Activated CD8-positive, alpha-beta memory T cell treated with anti-CD3 and anti-CD28 coated beads for 1 hour (primary cell): ENCODE results near the gene EVC2.

ENCODE experiments used
- DNase-seq, 2 donors: peaks; one replicate each; pipeline ENCODE4 v3.0.0-alpha.2; 2020; ENCODE audit warnings: low read depth in 1 of 2; ENCODE audit errors: extremely low read depth in 1 of 2

EVC2 gene

DNA sequence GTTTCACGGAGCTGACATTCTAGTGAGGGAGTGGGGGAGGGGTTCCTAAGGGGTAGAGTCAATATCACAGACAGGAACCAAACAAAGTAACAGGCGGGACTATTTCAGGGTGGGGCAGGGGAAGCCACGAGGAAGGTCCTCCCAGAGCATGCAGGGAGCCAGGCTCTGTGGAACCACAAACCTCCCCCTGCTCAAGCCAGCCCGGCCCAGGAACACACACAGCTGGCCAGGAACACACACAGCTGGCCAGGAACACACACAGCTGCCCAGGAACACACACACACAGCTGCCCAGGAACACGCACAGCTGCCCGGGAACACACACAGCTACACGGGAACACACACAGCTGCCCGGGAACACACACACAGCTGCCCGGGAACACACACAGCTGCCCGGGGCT, 24.8 kb downstream of the EVC2 start:
- DNase-seq = no peak

DNA sequence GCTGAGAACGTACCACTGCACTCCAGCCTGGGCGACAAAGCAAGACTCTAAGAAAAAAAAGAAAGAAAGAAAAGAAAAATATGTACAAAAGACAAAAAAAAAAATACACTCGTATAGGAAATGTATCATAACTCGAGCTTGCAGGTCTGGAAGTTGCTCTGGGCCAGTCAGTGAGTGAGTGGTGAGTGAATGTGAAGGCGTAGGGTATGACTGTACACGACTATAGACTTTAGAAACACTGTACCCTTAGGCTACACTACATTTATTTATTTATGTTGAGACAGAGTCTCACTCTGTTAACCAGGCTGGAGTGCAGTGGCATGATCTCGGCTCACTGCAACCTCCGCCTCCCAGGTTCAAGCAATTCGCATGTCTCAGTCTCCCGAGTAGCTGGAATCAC, 29.4 kb downstream of the EVC2 start:
- DNase-seq = no peak

DNA sequence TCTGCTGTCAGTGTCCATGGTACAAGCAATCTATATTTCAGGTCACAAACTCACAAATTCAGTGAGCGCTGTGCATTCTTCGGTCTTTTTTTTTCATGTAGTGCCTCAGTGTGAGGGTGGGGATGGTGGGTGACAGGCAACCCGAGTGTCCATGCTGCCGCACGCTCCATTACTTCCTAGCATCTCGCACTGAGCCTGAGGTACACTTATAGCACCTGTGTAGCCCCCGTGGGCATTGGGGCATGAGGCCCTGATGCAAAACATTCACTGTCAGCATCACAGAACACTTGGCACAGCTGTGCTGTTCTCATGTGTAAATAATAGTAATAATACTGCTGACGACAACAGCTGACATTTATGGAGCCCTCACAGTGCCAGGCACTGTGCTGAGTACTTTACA, 31.6 kb downstream of the EVC2 start:
- DNase-seq = no peak

DNA sequence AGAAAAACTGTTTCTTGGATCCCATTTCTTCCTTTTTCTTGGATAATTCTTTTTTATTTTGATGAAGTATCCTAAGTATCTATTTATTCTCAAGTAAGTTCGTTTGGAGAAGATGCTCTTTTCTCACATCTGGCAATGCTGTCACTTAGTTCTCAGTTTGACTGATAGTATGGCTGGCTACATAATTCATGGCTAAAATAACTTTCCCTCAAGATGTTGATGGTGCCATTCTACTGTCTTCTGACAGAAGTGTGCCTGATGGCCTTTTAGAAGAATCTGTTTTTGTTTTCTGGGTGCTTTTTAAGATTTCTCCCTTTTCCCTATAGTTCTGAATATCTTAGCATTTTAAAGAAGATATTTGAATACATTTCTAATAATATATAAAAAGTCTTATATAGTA, 41.6 kb downstream of the EVC2 start:
- no peak for DNase-seq

DNA sequence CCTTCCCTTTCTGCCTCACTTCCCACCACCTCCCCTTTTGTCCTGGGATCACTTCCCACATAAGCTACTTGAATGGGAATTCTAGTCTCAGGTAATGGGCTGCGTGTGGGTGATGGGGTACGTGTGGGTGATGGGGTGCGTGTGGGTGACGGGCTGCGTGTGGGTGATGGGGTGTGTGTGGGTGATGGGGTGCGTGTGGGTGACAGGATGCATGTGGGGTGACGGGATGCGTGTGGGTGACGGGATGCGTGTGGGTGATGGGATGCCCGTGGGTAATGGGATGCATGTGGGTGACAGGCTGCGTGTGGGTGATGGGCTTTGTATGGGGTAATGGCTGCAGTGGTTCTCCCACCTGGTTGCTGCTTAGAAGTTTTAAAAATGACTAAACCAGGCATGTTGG, 43.6 kb downstream of the EVC2 start:
- no peak for DNase-seq

DNA sequence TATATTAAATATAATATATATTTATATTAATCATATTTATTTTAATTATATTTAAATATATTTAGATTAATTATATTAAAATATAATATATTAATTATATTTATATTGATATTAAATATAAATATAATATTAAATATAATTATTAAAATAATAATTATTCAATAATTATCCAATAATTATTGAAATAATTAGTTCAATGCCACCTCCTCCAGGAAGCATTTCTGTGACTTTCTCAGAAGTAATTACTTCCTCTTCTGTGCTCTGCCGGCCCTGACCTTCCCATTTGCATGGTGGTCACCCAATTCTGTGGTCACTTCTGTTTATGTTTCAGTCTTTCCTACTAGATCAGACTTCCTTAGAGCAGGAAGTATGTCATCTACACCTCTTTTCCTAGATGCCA, 45.8 kb downstream of the EVC2 start:
- no peak for DNase-seq

DNA sequence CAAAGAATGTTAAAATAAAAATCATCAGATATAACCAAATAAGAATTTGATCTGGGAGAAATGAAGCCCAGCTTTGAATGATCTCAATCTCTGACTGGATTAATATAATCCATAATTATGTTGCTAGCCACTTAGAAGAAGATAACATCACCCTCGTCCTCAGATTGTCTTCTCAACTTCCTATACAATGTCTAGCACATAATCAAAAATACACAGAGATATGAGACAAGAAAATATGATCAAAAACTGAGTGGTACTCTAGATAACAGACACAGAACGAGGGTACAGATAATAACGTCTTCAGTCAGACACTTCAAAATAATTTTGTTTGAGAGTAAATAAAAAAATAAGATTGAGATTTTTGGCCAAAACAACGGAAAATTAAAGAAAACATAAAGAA, 47.1 kb downstream of the EVC2 start:
- DNase-seq = no peak

DNA sequence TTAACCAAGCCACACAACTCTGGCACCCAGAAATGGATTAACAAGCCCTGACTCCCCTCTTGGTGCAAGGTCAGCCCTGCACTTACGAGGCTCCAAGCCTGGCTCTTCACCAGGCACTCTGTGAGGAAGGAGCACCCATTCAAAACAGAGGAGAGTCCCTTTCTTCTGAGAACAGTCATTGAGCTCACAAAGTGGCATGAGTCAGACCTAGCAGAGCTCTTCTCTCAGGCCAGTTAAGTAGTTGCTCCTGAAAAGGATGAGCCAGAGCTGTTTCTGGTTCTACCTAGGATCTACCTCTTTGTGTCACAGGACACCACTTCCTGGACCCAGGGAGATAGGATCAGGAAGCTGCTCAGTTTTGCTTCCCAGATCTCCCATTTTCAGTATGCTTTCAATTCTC, 48.2 kb downstream of the EVC2 start:
- DNase-seq = no peak

DNA sequence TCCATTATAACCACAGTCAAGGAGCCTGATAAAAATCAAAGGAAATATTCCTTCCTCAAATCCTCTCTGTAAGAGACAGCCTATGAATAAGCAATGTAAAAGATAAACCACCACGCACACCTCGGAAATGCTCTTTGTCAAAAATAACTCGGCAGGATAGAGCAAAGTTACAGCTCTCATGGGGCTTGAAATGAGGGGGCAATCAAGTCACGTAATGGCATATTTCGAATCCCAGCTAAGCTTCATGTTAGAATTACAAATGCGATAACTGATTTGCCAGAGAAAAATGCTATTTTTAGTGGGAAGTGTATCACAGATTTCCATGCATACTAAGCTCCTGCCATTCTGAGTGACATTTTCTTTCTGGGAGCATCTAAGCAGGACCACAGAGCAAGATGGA, 49.4 kb downstream of the EVC2 start:
- DNase-seq = no peak

DNA sequence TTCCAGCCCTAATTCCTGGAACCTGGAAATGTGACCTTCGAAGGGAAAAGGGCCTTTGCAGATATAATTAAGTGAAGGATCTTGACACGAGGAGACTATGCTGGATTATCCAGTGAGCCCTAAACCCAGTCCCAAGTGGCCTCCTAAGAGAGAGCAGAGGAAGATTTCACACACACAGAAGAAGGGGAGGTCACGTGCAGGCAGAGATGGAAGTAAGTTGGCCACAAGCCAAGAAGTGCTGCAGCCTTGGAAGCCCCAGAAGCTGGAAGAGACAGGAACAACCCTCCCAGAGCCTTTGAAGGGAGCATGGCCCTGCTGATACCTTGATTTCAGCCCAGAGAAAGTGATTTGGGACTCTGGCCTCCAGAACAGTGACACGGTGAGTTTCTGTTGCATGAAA, 51.9 kb downstream of the EVC2 start:
- DNase-seq = no peak

DNA sequence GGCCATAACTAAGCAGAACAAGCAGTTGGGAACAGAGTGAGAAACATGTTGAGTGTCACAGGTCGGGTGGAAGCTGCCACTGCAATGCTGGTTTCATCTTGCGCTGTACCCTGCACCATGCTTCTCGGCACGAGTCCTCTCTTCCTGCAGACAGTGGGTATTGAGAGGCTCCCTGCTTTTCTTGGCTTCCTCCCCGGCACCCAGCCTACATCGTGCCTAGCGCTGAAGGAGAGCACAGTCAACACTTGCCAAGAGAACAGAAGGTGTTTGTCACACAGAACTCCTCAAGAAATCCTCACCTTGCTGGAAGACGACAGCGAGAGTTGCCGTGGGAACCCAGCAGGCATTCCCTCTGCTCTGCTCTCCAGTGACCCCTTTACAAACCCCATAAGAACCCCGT, 53.6 kb downstream of the EVC2 start:
- DNase-seq = no peak

DNA sequence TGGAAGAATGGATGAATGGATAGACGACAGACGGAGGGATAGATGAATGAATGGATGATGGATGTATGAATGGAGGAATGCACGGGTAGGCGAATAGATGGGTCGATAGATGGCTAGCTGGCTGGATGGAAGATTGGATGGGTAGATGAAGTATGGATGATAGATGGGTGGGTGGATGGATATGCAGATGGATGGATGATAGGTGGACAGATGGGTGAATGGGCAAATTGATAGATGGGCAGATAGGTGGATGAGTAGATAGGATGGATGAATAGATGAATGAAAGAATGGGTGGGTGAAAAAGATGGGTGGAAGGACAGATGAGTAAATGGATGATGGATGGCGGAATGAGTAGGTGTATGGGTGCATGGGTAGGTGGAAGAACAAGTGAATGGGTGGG, 57.3 kb downstream of the EVC2 start:
- no peak for DNase-seq

DNA sequence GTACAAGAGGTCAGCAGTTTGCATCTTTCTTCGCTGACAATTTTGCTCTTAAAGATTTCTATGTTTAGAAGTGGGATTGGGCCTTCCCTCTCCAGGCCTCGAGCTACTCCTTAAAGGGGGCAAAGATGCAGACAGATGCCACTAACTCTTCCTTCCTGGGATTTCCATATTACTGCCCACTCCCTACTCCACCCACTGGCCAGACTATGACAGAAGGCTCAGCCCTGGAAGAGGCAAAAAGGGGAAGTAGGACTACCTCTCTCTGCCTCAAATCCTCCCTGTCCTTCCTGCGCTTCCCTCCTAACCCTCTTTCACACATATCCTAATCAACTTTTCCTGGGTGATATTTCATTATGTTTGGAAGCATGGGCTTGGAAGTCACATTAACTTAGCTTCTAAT, 58.3 kb downstream of the EVC2 start:
- DNase-seq = no peak

DNA sequence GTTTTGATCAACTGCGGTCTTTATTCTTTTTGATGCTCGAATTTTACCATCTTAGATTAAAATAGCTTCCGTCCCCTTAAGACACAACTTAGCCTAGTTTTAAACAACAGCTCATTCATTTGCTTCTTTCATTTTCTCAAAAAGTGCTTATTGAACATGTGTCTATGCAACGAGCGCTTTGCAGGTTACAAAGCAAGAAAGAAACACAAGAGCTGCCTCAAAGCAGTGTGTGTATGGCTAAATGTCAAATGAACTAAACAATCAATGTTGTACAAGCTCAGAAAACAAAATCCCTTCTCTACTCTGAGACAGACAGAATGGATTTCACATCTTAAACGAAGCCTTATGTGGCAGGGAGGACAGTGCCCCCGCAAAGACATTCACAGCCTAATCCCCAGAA, 61.0 kb downstream of the EVC2 start:
- no peak for DNase-seq

DNA sequence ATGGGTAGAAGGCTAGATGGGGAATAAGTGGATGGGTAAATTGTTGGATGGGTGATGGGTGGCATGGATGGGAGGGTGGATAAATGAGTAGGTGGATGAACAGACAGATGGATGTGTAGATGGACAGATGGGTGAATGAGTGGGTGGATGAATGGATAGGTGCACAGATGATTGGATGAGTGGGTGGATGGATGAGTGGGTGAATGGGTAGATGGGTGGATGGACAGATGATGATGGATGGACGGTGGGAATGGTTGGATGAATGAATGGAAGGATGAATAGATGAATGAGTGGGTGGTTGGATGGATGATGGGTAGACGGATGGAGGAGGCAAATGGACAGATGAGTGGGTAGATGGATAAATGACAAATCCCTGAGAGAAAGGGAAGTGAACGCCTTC, 68.3 kb downstream of the EVC2 start:
- no peak for DNase-seq

DNA sequence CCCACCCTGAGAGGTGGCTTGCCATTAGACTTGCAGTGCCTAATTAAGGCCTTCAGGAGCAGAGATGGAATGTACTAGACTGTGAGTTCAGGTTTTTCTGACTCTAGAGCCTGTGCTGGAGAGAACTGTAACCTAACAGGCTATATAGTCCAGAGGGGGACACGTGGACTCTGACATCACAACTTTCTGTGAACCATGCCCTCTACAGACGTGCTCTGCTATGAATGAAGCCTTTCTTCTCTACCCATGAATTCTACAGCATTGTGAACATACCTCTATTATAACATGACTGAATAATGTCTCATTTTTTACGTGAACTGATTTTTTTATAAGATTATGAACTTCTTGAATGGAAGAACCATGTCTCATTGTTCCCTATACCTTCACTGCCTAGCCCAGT, 68.8 kb downstream of the EVC2 start:
- no peak for DNase-seq

DNA sequence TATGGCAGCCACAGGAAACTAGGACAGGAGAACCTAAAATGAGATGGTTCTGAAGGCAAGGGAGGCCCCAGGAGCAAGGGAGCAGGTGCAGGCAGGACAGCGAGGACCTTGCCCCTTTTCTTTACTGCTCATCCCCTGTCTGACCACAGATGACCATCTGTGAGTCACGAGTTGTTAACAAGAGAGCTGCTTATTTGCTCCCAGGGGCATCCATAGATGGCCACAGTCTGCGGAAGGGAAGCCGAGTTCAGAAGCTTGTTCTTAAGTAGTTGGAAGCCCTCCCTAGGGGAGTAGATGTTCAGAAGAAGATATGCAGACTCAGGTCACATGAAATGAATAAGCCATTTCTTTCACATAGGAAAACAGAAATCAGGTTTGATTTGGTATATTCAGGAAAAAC, 69.4 kb downstream of the EVC2 start:
- DNase-seq = no peak

DNA sequence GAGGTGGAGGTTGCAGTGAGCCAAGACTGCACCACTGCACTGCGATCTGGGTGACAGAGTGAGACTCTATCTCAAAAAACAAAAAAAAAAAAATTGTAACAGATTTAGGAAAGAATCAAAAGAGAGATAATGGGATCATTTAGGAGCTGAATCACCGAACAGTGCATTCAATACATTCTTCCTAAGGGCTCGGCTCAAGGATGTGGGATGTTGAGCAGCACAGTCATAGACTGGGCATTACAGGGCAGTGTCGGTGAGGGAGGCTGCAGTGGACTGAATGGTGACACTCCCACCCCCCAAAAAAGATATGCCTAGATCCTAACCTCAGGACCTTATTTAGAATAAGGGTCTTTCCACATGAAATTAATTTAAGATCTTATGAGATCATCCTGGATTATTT, 70.0 kb downstream of the EVC2 start:
- no peak for DNase-seq

DNA sequence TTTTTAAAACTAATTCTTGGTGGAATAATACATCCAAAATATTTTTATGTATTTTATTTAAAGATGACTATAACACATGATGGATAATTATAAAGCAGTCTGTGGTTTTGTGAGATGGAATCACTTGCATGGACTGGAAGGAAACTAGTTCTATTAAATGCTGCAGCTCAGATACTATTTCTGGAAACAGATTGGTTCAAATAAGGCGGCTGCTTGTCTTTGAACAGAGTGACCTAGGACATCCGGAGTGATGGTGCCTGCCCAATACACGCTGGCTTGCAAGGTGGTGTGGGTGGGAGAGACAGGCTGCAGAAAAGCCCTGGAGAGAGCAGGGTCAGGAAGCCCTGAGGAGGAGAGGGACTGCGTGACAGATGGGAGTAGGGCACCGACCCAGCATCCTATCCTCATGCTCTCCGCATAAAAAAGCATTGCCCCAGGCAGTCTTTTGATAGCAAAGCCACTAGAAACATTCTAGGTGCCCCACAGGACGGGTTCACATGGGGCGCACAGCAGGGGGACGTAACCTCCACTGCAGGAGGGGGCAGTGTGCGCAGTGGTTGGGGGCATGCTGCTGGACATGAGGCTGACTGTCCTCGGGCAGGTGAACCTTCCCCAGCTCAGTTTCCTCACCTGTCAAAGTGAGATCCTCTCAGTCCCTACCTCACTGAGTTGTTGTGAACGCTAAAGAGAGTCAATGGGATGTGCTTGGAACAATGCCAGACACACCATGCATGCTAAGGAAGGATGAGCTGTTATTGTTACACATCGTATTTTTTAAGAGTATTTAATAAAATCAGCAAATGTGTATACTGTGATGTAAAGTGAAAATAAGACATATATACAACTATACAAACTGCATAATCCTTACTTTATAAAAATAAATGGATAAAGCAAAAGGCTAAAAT, 71.3 kb downstream of the EVC2 start:
- no peak for DNase-seq

DNA sequence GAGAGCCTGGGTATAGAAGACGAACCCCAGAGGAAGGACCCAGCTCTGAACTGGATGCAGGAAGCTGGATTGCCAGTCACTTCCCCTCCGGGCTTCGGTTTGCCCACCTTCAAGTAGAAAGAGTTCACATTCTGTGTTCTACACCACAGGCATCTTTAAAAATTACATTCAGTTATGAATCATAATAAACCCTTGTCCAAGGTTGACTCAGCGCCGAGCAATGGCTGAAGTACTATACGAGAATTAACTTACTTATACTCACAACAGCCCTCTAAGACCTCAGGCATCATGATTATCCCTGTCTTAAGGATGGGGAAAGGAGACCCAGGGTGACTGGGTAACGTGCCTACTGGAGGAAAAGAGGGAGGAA, 72.5 kb downstream of the EVC2 start:
- DNase-seq = no peak

DNA sequence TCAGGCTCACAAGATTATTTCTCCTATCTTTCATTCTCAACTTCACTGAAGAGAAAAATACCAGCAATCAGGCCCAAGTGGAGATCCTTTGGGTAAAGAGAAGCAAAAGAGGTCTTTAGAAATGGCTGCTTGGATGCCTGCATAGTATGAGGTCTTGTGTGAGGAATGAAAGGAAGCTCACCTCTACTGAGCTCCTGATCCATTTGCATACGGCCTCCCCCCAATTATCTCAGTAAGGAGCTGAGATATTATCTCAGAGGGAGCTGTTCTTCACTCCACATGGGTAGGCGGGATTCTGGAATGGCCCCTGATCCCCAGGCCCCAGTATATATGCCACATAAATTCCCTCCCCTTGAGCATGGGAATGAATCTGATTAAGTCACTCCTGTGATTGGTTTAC, 75.8 kb downstream of the EVC2 start:
- no peak for DNase-seq

DNA sequence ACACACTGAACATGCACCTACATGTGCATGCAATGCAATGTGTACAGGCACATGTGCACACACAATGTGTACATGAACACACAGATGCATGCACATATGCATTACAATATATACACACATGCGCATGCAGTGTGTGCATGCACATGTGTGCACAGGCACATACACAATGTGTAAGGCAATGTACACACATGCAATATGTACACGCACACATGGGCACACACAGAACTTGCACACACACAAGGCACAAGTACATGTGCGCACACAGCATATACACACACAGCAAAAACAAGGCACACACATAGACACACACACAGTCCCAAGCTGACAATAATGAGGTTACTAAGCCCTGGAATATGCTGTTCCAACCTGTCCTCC, 76.3 kb downstream of the EVC2 start:
- DNase-seq = no peak

DNA sequence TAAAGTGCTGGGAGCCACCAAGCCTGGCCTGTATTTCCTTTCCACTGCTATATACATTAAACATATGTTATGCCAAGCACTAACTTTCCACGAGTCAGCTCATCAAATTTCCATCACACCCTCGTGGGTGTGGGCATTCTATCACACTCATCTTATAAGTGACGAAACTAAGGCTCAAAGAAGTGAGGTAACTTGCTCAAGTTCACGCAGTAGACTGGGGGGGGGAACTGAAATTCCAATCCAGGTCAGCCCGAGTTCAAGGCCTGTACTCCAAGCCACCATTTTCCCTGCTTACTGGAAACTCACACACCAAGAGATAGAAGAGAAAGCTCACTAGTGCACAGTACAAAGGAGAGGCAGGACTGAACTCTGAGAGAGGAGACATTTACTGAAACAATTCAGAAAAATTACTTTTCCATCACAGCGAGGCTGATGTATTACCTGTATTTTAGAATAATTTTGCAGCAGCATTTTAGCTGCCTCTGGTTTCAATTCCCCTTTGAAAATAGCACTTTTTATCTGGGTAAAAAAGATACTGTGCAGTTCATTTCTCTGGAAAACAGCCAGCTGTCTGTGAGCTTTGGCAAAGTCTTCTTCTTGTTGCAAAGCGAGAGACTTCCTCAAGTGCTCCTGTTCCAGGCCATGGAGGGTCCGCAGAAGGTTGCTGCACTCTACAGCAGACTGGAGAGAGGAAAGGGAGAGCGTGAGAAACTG, 76.8 kb downstream of the EVC2 start:
- DNase-seq = no peak
